ENCODE data around the gene TGM4.

DNA sequence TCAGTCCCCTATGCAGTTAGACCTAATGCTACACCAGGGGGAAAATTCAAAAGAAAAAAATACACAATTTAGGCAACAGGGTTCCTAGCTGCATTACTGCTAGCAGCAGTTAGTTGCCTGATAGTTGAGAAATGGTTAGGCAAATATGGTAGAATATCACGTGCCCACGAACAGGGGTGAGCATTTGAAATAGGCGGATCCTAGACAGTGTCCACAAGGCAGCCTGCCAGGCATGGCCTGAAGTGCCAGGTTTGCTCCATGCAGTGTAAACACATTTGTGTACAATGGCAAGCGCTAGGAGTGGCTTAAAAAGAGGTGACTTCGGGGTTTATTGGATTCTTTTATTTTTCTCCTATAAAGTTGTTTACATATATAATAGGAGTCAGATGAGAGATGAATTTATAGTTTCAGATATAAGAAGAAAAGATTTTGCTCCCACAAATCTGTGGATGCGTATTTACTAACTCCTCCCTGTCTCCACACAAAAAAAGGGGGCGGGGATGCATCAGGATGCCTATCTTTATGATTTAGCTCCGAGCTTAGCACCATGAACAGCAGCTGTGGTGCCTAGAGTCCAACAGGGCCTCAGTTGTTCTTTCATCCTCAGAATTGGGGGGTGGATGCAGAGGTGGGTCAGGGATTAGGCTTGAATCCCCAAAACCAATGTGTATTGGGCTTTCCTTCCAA is 3.9 kb upstream of the TGM4 start:
- TF ChIP-seq, protein P1, sequence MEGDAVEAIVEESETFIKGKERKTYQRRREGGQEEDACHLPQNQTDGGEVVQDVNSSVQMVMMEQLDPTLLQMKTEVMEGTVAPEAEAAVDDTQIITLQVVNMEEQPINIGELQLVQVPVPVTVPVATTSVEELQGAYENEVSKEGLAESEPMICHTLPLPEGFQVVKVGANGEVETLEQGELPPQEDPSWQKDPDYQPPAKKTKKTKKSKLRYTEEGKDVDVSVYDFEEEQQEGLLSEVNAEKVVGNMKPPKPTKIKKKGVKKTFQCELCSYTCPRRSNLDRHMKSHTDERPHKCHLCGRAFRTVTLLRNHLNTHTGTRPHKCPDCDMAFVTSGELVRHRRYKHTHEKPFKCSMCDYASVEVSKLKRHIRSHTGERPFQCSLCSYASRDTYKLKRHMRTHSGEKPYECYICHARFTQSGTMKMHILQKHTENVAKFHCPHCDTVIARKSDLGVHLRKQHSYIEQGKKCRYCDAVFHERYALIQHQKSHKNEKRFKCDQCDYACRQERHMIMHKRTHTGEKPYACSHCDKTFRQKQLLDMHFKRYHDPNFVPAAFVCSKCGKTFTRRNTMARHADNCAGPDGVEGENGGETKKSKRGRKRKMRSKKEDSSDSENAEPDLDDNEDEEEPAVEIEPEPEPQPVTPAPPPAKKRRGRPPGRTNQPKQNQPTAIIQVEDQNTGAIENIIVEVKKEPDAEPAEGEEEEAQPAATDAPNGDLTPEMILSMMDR (IDR thresholded peaks at IDR 0.05) = no peak
- TF ChIP-seq POLR2AphosphoS5 (IDR thresholded peaks at IDR 0.05) (no peak), POLR2A (IDR thresholded peaks at IDR 0.05) (no peak)

All from suprapubic skin (tissue), 4 donors.